DMS53 (cell line): ENCODE measurements around the gene NBPF1.
"Not testable (repeated sequence)": the region's sequence is repeated elsewhere in the genome, so short reads cannot be mapped to it uniquely, and the experiment has no call there.

Experiments
- DNase-seq: peaks from one replicate; lab custom pipeline; 2025; lab: John Stamatoyannopoulos, UW

Gene NBPF1

GRCh38 chr1:16545682-16546095 is 67.7 kb downstream of the NBPF1 start:
- peak; percentile 97 for DNase-seq

- DNase-seq: not testable (repeated sequence)
Observed at GRCh38 chr1:16540421-16540893, 72.9 kb downstream of the NBPF1 start.

GRCh38 chr1:16537528-16537927 is 75.8 kb downstream of the NBPF1 start:
- DNase-seq: not testable (repeated sequence)

GRCh38 chr1:16536796-16537195 is 76.6 kb downstream of the NBPF1 start:
- DNase-seq: not testable (repeated sequence)

GRCh38 chr1:16535898-16536297 is 77.5 kb downstream of the NBPF1 start:
- DNase-seq: not testable (repeated sequence)

- peak; percentile 56 for DNase-seq
Observed at GRCh38 chr1:16535487-16535886, 77.9 kb downstream of the NBPF1 start.

- DNase-seq: peak; percentile 86
Observed at GRCh38 chr1:16534829-16535456, 78.4 kb downstream of the NBPF1 start.

- DNase-seq: peak; percentile 76
Observed at GRCh38 chr1:16534239-16534828, 79.0 kb downstream of the NBPF1 start.

GRCh38 chr1:16532235-16532991 is 81.0 kb downstream of the NBPF1 start:
- DNase-seq: not testable (repeated sequence)

GRCh38 chr1:16528338-16528737 is 85.0 kb downstream of the NBPF1 start:
- DNase-seq: not testable (repeated sequence)

GRCh38 chr1:16525769-16526168 is 87.6 kb downstream of the NBPF1 start:
- peak; percentile 72 for DNase-seq

GRCh38 chr1:16521679-16522078 is 91.7 kb downstream of the NBPF1 start:
- DNase-seq: not testable (repeated sequence)

- no peak for DNase-seq
Observed at GRCh38 chr1:16521288-16521583, 92.1 kb downstream of the NBPF1 start.

- not testable (repeated sequence) for DNase-seq
Observed at GRCh38 chr1:16520435-16521287, 92.7 kb downstream of the NBPF1 start.

GRCh38 chr1:16519255-16519951 is 94.0 kb downstream of the NBPF1 start:
- not testable (repeated sequence) for DNase-seq

- not testable (repeated sequence) for DNase-seq
Observed at GRCh38 chr1:16518913-16519254, 94.5 kb downstream of the NBPF1 start.

GRCh38 chr1:16516694-16517410 is 96.5 kb downstream of the NBPF1 start:
- DNase-seq: not testable (repeated sequence)

GRCh38 chr1:16514107-16515055 is 99.0 kb downstream of the NBPF1 start, which contains the start of gene RNU1-1:
Gene RNU1-1 (minus strand): TSS chr1:16514285.
- peak; percentile 91 for DNase-seq

GRCh38 chr1:16513412-16514106 is 99.8 kb downstream of the NBPF1 start:
- peak; percentile 98 for DNase-seq
